EL (cell line): Measurements from ENCODE around the gene BAG5.

Experiments
- DNase-seq: peaks from one replicate; pipeline ENCODE4 v3.0.0-alpha.2; 2016

BAG5 gene

DNA sequence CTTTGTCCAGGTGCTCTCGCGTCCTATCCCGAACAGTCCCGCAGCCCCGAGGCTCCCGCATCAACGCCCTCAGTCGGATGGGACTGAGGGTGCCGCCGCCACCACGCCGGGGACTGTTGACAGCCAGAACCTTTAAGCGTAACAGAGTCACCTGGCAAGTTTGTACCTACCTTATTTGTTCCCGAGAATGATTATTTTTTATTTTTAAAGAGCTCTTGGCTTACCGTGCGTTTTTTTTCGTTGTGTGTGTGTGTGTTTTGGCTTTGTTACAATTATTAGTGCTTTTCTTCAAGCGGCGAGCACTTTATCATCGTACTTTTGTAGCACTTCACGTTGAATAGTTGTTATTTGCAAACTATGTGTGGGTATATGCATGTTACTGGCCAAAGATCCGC lies 766 bp upstream of the BAG5 start:
- no peak for DNase-seq

DNA sequence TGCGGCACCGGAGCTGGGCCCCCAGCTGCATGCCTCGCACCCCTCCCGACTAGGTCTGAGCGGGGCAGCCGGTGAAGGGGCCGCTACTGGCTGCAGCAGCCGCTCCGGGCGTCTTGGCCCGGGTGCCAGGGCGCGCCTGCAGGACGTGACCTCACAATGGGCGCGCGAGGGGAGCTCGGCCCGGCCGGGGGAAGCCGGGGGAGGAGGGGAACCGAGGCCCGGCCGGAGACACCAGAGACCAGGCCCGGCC lies 353 bp downstream of the BAG5 start:
- DNase-seq, result peak; percentile 55

DNA sequence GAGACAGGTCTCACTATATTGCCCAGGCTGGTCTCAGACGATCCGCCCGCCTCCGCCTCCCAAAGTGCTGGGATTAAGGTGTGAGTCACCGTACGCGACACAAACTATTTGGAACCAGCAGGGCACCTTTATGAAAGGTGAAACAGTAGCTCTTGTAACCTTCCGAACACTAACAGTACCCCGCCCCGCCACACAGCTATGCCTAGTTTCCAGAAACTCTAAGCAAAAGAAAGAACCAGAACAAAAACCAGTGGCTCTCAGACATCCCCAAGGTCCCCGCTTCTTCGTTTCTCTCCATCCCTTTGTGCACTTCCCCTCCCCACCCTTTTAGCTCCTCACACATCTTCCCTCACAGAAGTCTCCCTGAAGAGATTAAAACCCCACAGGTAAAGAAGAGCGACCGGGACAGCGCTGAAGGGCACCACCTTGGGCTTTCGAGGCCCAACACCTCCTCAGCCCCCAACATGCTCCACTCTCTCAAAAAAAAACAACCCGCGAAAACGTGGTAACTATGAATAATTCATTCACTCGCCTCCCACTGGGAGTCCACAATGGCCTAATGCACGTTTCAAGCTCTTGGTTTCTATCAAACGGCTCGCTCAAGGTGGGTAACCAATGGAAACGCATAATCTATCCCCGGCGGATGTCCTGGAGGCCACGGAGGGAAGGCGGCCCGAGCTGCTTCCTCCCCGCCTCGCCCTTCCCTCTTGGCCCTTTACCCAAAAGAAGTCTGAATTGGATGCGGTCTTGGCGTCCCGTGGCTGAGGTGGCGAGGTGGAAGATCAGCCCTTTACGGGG lies 877 bp downstream of the BAG5 start:
- peak; percentile 57 for DNase-seq

DNA sequence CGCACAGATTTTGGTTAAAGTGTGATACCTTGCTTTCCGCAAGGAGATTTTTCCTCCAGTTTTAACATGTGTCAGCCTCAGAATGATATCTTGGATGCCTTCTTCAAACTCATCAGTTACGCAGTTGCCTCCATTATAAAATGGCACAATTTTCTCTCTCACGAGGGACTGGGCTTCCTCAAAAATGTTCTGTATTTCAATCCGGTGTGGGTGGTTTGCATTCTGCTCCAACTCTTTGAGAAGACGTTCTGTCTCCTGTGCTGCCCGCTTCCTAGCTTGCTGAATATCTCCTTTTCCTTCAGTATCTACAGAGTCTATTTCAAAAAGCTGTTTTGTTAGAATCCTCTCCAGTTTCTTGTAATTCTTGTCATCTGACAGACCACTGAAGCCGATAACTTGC lies 1.8 kb downstream of the BAG5 start:
- DNase-seq, result no peak

DNA sequence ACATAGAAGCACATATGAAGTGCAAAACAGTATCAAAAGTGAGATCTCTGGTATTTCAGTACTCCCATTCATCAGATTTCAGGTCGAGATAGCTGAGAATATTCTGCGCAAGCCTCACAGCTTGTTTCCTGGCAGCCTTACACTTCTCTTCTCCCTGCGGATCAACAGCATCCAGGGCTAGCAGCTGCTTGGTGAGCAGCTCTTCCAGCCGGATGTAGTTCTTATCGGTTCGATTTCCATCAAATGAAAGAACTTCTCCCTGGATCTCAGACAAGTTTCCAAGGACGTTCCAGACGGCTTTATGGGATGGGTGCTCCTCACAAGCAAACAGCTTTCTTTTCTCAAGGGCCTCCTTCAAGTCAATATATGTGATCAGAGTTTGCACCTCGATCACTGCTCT lies 2.7 kb downstream of the BAG5 start:
- DNase-seq, result no peak

DNA sequence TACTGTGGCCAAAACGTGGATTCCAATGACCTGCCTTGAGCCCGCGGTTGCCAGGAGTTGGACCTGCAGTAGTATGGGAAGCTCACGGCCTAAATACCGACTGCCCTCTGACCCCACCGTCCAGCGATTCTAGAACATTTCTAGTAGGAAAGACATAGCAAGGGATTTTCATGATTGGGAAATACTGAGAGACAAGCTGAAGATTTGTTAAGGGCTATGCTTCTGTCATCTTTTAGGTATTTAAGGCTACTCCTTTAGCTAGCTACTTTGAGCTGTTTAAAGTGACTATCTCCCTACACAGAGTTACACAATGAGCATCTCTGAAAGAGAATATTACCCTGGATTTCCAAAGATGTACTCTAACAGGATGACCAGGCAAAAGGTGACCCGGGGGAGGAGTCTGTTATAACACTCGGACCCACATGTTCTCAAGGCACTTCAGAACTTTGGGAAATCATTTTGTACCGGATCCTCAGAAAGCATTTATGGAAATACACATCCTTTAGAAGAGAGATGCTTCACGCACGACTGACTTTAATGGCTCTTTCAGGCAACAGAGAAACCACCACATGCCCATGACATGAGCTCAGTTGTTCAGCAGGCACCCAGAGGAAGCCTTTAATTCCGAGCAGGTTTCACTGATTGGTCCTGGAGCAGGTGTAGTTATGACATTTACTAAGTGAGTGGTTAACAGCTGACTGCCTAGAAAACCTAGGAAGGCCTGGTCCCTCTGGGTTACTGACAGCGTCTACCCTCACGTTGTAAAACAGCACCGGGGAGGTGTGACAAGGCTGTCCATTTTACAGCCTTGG lies 4.2 kb downstream of the BAG5 start:
- peak; percentile 47 for DNase-seq

DNA sequence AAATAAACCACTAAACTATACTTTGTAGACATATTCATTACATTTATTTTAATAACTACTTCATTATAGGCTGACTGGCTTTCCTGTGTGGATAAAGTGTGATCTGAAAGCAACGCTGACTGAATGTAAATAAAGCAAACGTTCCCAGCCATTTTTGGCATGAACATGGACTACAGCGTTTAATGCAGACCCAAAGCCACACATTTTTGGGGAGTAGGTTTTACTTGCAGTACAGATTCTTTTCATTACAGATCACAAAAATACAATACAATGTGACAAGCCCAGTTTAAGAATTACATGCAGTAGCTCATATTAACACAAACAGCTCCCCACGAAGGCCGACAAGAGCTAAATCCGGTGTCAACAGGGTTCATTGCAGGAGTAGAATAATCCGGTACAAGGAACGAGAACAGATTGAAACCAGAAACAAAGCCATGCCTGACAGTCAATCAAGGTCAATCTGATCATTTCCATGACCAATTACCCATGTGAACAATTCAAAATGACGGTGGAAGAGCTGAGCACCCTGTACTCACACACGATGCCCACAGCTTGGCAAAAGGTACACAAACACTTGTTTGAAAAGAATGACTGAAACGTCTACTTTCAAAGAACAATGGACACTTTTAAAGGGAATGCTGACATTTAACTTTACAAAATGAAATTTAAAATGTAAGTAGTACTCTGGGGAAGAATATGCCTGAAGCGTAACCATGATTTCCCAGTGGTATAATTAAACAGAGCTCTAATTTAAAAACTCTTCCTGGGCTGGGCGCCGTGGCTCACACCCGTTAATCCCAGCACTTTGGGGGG lies 5.3 kb downstream of the BAG5 start:
- DNase-seq, result no peak

DNA sequence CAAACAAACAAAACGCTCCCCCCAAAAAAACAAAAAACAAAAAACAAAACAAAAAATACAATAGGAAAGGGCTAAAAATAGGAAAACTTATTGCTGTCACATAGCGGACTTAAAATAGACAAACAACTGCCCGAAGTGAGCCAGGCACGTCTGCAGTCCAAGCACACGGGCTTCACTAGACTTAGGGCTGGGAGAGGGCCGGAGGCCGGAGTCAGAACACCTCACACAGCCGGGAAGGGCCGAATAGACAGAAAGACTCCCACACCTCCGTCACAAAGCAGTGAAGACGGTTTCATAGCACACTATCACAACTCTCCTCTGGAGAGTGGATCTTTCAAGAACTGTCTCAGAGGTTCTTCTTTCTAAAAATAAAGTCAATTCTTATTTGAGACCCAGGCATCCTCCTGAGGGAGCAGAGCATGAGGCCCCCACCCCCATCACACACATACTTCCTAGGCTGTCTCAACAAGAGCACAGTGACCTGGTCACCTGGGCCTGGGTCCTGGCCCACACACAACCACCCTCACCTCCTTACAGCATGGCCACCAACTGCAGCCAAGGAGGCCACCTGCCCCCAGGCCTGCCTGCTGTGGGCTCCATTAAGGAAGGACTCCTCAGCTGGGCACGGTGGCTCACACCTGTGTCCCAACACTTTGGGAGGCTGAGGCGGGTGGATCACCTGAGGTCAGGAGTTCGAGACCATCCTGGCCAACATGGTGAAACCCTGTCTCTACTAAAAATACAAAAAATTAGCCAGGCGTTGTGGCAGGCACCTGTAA lies 6.7 kb downstream of the BAG5 start:
- DNase-seq, result no peak

DNA sequence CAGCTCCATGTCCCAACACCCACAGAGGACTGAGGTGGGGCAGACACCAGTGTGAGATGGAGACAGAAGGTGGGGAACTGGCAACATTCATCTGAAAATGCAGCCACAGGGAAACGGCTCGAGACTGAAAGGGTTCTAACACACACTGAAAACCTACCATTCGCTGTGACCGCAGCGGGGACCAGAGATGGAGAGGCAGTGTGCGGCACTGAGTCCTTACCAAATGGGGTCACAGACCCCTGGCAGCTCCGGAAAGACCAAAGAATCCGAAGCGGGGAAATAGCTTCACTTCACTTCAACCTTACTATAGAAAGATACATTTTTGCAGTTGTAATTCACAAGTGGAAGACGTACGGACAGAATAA lies 9.6 kb downstream of the BAG5 start:
- DNase-seq, result no peak

DNA sequence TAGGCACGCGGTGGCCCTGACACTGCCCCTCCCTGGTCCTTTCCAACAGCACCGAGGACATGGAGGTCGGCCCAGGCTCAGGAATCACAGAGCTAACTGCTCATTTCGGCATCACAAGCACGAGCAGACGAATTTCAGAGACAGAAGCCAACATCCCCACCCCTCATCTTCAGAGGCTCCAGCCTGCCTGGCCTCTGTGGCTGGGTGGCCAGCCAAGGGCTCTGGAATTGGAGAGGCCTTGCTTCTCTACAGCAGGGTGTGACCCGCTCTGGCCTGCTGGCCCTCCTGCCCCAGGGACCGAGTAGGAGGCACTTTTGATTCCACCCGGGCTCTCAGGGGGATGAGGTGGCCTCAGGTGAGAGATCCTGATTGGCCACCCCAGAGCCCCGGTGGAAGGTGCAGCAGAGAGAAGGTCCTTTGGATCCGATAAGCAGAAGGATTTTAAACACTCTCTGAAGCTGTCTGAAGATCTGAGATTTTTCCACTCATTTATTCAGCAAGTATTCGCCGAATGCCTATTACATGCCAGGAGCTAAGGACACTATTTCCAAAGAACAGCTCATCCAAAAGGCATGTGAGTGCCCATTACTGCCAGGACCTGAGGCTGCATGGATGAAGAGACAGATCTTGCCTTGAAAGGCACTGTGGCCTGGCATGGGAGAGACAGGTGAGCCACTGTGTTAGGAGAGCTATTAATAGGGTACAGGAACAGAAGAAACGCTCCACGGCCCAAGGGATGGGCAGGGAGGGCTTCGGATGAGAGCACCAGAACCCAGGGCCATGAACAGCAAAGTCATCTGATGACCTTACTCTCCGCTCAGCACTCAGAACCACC lies 10.2 kb downstream of the BAG5 start:
- peak; percentile 64 for DNase-seq

DNA sequence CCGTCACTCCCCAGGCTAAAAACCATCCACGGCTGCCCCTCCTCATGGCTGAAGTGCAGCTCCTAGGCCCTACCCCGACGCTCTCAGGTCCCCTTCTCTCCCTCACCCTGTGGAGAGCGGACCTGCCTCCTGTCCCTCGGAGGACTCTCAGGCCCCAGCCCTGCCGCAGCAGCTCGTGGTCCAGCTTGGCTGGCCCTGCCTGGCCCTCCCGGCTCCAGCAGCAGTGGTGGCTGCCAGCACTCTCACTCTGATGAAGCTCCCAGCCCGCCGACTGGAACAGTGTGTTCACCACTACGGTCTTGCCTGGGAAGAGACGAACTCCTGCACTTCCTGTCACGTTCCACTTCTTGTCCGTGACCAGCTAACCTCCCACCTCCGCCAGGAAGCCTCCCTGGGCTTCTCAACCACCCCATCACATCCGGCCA lies 11.1 kb downstream of the BAG5 start:
- no peak for DNase-seq

DNA sequence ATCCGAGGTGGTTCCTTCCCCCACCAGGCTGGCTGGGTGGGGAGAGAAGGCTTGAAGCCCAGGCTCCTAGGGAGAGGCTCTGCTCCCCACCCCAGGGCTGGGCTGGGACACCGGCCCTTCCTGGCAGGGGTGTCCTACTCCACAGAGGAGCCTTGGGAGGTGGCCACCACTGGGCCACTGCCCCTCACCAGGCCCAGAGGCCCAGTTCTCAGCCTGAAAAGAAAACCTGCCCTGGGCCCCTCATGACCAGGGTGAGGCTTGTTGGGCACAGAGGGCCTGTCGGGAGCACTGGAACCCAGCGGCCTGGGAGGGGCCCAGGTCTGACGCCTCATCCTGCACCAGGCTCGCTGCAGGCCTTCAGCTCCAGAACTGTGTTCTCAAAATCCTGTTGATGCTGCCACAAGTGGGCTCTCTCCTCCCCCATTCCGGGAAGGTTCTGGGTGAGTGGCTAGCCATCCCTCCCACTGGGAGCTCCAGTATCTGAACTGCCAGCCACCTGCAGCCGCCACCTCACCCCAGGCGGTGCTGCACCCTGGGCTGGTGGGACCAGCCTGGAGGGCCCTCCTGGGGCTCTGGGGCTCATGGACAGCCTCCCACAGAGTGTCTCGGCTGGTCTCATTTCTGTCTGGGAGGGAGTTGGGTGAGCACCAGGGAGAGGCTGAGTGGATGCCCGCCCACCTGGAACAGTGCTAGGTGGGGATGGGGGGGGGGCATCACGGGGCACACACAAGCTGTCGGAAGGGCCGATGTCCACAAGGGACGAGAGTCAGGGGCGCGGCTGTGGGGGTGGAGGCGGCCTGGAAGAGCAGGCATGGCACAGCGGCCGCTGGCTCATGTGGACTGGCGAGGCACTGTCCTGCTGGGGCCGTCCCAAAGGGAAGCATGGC lies 11.8 kb downstream of the BAG5 start:
- no peak for DNase-seq

DNA sequence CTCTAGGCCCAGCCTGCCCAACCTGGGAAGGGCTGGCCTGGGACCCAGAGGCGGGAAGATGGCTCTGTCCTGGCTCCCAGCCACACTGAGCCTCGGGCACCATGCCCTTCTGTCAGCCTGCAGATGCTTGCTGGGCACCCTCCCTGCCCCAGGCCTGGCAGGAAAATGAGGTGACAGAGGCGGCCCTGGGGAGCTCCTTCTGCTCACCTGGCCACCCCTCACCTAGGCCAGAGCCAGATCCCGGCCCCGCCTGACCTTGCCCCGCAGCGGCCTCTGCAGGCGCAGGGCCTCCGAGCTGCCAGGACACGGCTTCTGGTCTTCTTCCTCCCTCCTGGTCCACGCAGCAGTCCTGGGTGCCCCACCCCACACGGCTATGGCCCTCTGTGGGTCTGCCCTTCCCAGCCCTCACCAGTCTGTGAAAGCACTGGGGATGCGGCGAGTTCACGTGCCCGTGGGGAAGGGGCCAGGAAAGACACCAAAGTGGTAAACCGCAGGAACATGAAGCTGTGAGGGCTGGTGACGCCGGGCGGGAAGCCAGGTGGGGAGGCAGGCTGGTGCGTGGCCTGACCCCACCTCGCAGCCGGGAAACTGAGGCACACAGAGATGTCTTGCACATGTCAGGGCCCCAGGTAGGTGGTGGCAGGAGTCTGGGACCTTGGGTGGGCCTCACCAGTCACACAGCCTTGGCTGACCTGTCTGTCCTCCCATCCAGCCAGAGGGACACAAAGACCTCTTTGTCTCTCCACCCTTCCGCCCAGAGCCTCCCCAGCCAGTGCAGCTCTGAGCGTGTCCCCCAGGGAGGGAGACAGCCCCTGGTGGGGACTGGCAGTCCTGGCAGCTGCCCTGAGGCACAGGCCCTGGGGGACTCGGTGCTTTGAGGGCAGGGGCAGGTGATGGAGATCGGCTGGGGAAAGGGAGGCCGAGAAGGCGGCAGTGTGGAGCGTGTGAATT lies 12.8 kb downstream of the BAG5 start:
- DNase-seq, result no peak

DNA sequence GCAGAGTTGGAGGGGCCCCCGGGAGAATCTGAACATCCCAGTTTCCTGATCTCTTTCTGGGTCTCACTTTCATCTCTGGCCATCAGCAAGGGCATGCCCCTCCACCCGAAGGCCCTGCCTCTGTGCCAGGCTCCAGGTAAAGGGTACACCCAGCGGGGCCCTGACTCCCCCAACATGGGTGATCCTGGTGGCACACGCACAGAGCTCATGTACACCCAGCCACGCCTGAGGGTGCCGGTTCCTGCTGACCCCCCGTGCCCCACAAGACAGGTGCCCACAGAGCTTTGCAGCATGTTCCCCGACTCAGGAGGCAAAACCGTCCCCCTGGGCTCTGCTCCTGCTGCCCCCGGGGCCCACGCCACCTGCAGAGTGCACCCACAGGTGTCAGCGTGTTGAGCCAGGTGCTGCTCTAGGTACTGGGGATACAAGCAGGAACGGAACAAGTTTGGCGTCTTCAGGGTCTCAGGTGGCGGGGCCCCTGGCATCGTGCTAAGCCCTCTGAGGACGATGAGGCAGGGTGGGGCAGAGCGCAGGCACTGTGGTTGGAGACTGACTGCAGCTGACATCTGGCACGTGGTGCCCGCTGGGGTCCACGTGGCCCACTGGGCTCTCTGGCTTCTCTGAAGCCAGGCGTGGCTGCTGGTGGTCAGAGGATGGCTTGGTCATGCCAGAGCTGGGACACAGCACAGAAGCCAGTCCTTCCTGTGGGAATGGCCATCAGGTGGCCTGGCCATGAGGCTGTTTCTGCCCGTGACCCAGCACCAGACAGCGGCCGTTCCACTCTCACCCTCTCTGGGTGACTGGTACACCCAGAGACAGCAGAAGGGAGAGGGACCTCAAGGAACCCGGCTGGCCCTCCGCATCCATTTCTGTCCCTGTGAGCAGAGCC lies 13.8 kb downstream of the BAG5 start:
- DNase-seq, result no peak

DNA sequence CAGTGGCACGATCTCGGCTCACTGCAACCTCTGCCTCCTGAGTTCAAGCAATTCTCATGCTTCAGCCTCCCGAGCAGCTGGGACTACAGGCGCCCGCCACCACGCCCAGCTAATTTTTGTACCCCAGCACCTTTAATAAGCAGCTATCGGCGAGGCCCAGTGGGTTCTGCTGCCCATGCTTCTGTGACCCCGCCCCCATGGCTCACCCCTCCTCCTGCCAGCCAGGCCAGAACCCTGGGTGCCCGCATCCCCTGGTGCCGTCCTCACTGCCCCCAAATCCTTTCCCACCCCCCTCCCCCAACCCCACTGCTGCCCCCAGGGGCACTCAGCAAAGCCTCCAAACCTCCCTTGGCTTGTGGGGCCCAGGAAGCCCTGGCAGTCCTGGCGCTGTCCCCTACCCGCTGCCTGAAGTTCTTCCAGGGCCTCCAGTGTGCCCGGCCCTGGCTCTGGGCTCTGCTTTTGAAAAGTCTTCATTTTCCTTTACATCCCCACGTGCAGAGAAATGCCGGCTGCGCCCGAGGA lies 14.5 kb downstream of the BAG5 start:
- no peak for DNase-seq

DNA sequence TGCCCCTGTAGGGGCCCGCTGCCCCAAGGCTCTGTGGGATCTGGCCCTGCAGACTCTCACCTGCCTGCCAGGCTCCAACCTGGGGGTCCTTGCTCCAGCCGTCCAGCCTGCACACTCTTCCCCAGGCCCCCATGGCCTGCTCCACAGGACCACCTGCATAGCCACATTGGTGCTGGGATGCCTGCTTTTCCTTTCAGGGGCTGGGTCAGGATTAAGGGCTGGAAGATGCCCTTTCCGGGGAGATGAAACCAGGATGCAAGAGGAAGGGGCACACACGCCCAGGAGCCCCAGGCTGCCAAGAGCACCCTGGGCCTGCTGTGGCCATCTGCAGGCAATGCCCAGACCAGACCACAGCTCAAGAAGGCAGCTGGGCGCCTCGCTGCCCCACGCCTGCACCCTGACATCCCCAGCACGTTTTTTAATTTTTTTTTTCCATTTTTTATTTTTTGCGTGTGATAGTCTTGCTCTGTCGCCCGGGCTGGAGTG lies 15.0 kb downstream of the BAG5 start:
- no peak for DNase-seq

DNA sequence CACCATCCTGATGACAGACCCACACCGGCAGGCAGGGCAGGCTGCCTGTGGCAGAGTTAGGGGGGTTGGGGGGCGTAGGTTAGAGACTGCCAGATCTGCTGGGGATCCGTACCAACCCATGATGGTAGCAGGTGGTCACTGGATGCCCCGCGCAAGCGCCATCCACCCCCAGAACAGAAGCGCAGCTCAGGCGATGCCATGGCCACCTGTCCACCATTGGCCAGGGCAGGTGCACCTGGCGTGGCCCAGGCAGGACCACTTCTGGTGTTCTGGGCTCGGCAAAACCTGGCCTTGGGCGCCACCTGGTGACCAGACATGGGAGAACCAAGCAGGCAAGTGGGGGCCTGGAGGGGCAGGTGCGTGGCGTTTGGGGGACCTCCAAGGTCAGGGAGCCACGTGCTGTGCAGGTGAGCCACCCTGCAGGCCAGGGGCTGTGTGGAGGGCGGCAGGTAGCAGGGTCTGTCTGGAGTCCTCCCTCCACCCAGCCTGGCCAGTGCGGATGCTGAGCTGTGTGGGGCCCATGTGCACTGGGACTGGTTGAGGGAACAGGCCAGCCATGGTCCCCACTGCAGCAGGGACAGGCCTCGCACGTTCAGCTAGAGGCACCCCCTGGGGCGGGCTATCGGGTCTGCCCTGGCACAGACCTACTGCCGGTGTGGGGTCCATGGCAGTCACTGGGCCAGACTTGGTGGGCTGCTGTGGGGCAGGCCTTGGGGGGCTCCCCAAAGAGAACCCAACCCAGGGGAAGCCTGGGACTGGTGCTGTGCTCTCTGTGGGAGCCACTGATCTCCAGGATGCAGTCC lies 15.6 kb downstream of the BAG5 start:
- DNase-seq, result peak; percentile 48
